HEK293 (cell line): ENCODE measurements around the gene ZBTB20.

Experiments used
- KLF9 ChIP-seq: fragments of 450-650 bp; formaldehyde crosslinking; IDR thresholded peaks from 2 replicates; pipeline ENCODE4 v1.5.1; 2016; ENCODE audit warnings: missing biosample characterization, missing genetic modification characterization, low read depth
- RBAK ChIP-seq: fragments of 450-650 bp; formaldehyde crosslinking; IDR thresholded peaks from 2 replicates; pipeline ENCODE4 v1.5.1; 2016; ENCODE audit warnings: missing biosample characterization, missing genetic modification characterization
- YY1 ChIP-seq: fragments of 450-650 bp; formaldehyde crosslinking; IDR thresholded peaks from 2 replicates; pipeline ENCODE4 v1.5.1; 2018; ENCODE audit warnings: missing biosample characterization, missing genetic modification characterization
- ZBTB10 ChIP-seq: fragments of 450-650 bp; formaldehyde crosslinking; IDR thresholded peaks from 2 replicates; pipeline ENCODE4 v1.5.1; 2016; ENCODE audit warnings: missing biosample characterization, missing genetic modification characterization
- ZNF140 ChIP-seq: fragments of 450-650 bp; formaldehyde crosslinking; IDR thresholded peaks from 2 replicates; pipeline ENCODE4 v1.5.1; 2016; ENCODE audit warnings: missing biosample characterization, missing genetic modification characterization
- ZNF2 ChIP-seq: fragments of 450-650 bp; formaldehyde crosslinking; IDR thresholded peaks from 2 replicates; pipeline ENCODE4 v1.5.1; 2016; ENCODE audit warnings: missing biosample characterization, missing genetic modification characterization
- ZNF37A ChIP-seq: fragments of 450-650 bp; IDR thresholded peaks from 2 replicates; pipeline ENCODE4 v1.5.1; 2018; ENCODE audit warnings: missing biosample characterization, missing genetic modification characterization
- ZNF521 ChIP-seq: fragments of 450-650 bp; formaldehyde crosslinking; IDR thresholded peaks from 2 replicates; pipeline ENCODE4 v1.5.1; 2017; ENCODE audit warnings: missing biosample characterization, mild to moderate bottlenecking, missing genetic modification characterization
- ZNF561 ChIP-seq: fragments of 450-650 bp; IDR thresholded peaks from 2 replicates; pipeline ENCODE4 v1.5.1; 2018; ENCODE audit warnings: missing biosample characterization, missing genetic modification characterization, borderline replicate concordance
- ZNF670 ChIP-seq: fragments of 450-650 bp; formaldehyde crosslinking; IDR thresholded peaks from 2 replicates; pipeline ENCODE4 v1.5.1; 2016; ENCODE audit warnings: missing biosample characterization, missing genetic modification characterization, low read depth
- TF ChIP-seq, protein P1 (sequence below): fragments of 450-650 bp; IDR thresholded peaks from 2 replicates; pipeline ENCODE4 v1.5.1; 2018; ENCODE audit warnings: missing biosample characterization, missing genetic modification characterization

DNA sequence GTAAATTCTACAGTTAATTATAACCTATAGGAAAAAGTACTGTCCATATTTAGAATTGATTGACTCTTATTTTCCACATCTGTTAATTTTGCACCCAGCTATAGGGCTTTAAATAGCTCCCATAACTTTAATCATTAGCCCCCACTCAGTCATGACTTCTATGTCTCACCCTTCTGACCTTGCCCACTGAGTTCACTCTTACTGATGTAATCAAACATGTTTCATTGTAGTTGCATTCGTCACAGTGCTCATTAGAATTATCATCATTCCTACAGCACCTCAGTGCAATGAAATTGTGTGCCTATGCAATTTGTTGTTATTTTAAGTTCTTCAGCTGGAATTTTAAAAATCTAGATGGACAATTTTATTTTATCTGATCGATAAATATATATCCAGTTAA lies 701.9 kb downstream of the ZBTB20 start:
- TF ChIP-seq ZNF140 (tag by site-specific recombination) (no peak), ZNF670 (tag by site-specific recombination) (no peak), YY1 (tag by site-specific recombination) (no peak), ZNF37A (tag by site-specific recombination) (no peak), RBAK (tag by site-specific recombination) (no peak), ZNF521 (tag by site-specific recombination) (no peak), KLF9 (tag by site-specific recombination) (no peak), ZNF2 (tag by site-specific recombination) (no peak), ZNF561 (tag by site-specific recombination) (no peak), ZBTB10 (tag by site-specific recombination) (no peak)
- TF ChIP-seq, protein P1, sequence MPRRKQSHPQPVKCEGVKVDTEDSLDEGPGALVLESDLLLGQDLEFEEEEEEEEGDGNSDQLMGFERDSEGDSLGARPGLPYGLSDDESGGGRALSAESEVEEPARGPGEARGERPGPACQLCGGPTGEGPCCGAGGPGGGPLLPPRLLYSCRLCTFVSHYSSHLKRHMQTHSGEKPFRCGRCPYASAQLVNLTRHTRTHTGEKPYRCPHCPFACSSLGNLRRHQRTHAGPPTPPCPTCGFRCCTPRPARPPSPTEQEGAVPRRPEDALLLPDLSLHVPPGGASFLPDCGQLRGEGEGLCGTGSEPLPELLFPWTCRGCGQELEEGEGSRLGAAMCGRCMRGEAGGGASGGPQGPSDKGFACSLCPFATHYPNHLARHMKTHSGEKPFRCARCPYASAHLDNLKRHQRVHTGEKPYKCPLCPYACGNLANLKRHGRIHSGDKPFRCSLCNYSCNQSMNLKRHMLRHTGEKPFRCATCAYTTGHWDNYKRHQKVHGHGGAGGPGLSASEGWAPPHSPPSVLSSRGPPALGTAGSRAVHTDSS (tag by site-specific recombination): no peak
